Neuron (in vitro differentiated cells): ENCODE measurements around the gene GUCA1C.

Experiments used
- H2AFZ ChIP-seq: one replicate; pipeline ENCODE4 v1.6.1; 2013; ENCODE audit warnings: low read depth, mild to moderate bottlenecking, inconsistent platforms, low read length, moderate library complexity
- H3K27me3 ChIP-seq: one replicate; pipeline ENCODE4 v1.6.1; 2013; ENCODE audit warnings: low read length; ENCODE audit not compliant: insufficient read depth
- H3K36me3 ChIP-seq: one replicate; pipeline ENCODE4 v1.6.1; 2013; ENCODE audit warnings: low read length; ENCODE audit not compliant: insufficient read depth
- H3K4me1 ChIP-seq: one replicate; pipeline ENCODE4 v1.6.1; 2013; ENCODE audit warnings: low read length; ENCODE audit not compliant: insufficient read depth
- H3K4me3 ChIP-seq: 2 replicates; pipeline ENCODE4 v1.5.1; 2013; ENCODE audit warnings: mild to moderate bottlenecking, low read length, moderate library complexity
- H3K9me3 ChIP-seq: one replicate; pipeline ENCODE4 v1.6.1; 2013; ENCODE audit warnings: low read length

The GUCA1C gene

GRCh38 chr3:108953700-108954099 lies at the start of gene GUCA1C:
GUCA1C (minus strand) TSS chr3:108953879; CDS start chr3:108953762, 117 bp downstream.
- H3K27me3 ChIP-seq = no peaks in the 10 kb centered on the region
- no peak within 1 kb of the TSS for H3K4me3 ChIP-seq
- H3K4me1 ChIP-seq = no peaks in the 10 kb centered on the region
- no peak within 1 kb of the TSS for H2AFZ ChIP-seq
- H3K9me3 ChIP-seq = no peaks in the 10 kb centered on the region
- H3K36me3 ChIP-seq = no peaks in the 10 kb centered on the region

DNA sequence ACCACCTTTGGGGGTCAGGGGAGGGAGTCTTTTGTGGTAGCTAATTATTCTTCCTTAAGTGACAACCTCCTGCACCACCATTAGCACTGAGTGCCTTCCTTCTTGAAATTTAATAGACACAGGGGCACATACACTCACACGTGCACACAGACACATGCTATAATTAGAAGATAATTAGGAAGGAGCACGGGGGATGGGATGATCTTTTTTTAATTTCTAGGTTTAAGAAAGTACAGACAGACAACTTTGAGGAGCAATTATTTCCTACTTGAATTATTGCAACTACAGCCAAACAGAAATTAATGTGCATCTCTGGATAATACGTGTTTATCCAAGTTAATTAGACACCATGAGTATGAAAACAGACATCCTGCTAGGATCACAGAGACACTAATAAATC lies 44.8 kb upstream of the GUCA1C start:
- no peaks in the 10 kb centered on the region for H3K36me3 ChIP-seq
- H3K4me1 ChIP-seq = no peaks in the 10 kb centered on the region
- H2AFZ ChIP-seq = no peak overlapping the region
- no peak overlapping the region for H3K4me3 ChIP-seq
- no peaks in the 10 kb centered on the region for H3K27me3 ChIP-seq
- H3K9me3 ChIP-seq = no peaks in the 10 kb centered on the region

DNA sequence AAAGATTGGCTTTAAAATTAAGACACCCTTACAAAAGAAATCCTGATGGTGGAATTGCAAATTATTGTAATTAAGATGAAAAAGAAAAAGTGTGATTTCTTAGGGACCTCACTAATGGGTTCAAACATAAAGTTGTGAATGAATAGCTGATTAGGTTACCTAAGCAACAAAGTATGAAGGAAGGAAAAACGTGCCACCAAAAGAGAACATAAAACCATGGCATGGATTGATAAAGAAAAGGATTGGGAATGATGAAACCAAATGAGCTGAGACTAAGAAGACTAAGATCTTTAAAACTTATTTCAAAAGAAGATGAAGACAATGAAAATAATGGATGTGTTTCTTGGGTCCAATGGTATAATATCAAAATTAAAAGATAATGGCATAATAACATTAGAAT lies 32.2 kb upstream of the GUCA1C start:
- H3K27me3 ChIP-seq = no peaks in the 10 kb centered on the region
- H3K36me3 ChIP-seq = no peaks in the 10 kb centered on the region
- H3K4me1 ChIP-seq = no peaks in the 10 kb centered on the region
- H2AFZ ChIP-seq = no peak overlapping the region
- H3K9me3 ChIP-seq = no peaks in the 10 kb centered on the region
- H3K4me3 ChIP-seq = no peak overlapping the region

DNA sequence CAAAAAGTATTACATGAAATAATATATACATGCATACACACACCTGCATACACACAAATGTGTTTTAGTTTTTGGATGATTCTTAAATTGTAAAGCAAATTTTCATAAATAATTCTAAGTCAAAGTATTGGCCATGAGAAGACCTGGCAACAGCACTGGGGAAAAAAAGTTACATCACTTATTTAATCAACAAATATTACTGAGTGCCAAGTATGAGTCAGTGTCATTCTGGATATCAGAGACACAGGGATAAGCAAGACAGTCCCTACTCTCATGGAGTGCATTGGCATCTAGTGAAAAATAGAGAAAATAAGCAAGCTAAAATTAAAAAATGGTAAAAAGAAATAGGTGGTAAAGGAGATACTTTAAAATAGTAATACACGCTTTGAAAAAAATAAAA lies 29.4 kb upstream of the GUCA1C start:
- Histone ChIP-seq H2AFZ (no peak overlapping the region), H3K4me3 (no peak overlapping the region), H3K9me3 (no peaks in the 10 kb centered on the region), H3K36me3 (no peaks in the 10 kb centered on the region), H3K4me1 (no peaks in the 10 kb centered on the region), H3K27me3 (no peaks in the 10 kb centered on the region)

GRCh38 chr3:108976058-108976457 lies 22.4 kb upstream of the GUCA1C start:
- Histone ChIP-seq H3K4me3 (no peak overlapping the region), H3K36me3 (no peaks in the 10 kb centered on the region), H3K27me3 (no peaks in the 10 kb centered on the region), H3K9me3 (no peaks in the 10 kb centered on the region), H3K4me1 (no peaks in the 10 kb centered on the region), H2AFZ (no peak overlapping the region)

GRCh38 chr3:108973019-108973418 lies 19.3 kb upstream of the GUCA1C start:
- Histone ChIP-seq H3K4me3 (no peak overlapping the region), H3K27me3 (no peaks in the 10 kb centered on the region), H3K9me3 (no peaks in the 10 kb centered on the region), H3K36me3 (no peaks in the 10 kb centered on the region), H2AFZ (no peak overlapping the region), H3K4me1 (no peaks in the 10 kb centered on the region)

GRCh38 chr3:108972482-108972881 lies 18.8 kb upstream of the GUCA1C start:
- H2AFZ ChIP-seq = no peak overlapping the region
- H3K9me3 ChIP-seq = no peaks in the 10 kb centered on the region

DNA sequence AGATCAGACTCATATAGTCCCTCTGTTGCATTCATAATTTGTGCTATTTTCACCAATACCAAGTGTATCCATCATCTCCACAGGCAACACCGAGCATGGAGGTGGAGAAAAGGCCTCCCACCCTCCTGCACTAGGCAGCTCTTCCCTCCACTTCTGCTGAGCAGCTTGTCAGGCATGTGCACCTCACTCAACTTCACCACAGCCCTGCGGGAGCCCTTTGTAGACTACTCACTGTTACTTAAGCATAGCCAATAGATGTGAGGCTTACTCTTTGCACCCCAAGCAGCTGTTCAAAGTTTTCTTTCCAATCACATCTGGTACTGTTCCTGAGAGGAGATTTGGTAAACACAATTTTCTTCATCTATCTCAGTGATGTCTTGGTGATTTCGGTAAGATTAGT lies 16.9 kb upstream of the GUCA1C start:
- Histone ChIP-seq H3K9me3 (no peaks in the 10 kb centered on the region), H3K36me3 (no peaks in the 10 kb centered on the region), H3K4me1 (no peaks in the 10 kb centered on the region)

More at GRCh38 chr3:108972482-108972881, 18.8 kb upstream of the GUCA1C start:
- no peaks in the 10 kb centered on the region for H3K4me1 ChIP-seq
- no peaks in the 10 kb centered on the region for H3K36me3 ChIP-seq
- H3K27me3 ChIP-seq = no peaks in the 10 kb centered on the region
- no peak overlapping the region for H3K4me3 ChIP-seq

GRCh38 chr3:108966773-108967172 lies 13.1 kb upstream of the GUCA1C start:
- H3K27me3 ChIP-seq = no peaks in the 10 kb centered on the region
- no peaks in the 10 kb centered on the region for H3K36me3 ChIP-seq
- no peak overlapping the region for H2AFZ ChIP-seq
- H3K9me3 ChIP-seq = no peaks in the 10 kb centered on the region
- H3K4me1 ChIP-seq = no peaks in the 10 kb centered on the region
- no peak overlapping the region for H3K4me3 ChIP-seq

More for the DNA sequence above, 16.9 kb upstream of the GUCA1C start:
- no peak overlapping the region for H3K4me3 ChIP-seq
- H3K27me3 ChIP-seq = no peaks in the 10 kb centered on the region
- no peak overlapping the region for H2AFZ ChIP-seq

DNA sequence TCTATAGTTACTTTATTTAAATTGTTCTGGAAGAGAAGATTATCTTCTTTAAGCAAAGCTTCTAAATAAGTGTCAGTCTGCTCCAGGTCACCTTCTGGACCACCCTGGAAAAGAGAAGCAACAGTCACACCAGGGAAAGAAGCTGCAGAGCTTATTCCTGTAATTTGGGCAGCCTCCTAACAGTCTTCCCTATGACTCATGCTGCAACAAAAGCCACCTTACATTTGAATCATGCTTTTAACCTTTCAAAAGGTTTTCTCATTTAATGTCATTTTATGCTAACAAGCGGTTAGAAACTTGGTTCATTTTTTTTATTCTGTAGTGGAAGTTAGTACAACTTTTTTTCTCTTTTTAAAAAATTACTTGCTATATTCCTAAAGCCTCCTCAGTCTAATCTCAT lies 5.3 kb upstream of the GUCA1C start:
- no peaks in the 10 kb centered on the region for H3K9me3 ChIP-seq
- no peaks in the 10 kb centered on the region for H3K27me3 ChIP-seq
- H3K36me3 ChIP-seq = no peaks in the 10 kb centered on the region
- H3K4me3 ChIP-seq = no peak overlapping the region
- no peak overlapping the region for H2AFZ ChIP-seq
- H3K4me1 ChIP-seq = no peaks in the 10 kb centered on the region

DNA sequence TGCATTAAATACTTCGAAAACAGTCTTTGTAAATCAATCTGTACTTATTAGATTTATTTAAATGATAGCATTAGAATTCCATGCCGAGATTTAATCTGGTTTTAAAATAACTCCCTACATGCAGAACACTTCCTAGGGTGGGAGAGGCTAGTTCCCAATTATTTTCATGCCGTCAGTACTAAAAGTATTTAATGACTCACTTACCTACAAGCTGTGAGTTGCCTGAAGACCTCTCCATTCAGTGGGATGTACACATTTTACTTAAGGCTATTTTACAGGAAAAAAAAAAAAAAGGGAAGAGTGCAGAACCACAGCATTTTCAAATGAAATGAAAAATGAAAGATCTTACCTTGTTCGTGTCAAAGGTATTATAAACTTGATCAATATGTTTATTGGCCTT lies 469 bp downstream of the GUCA1C start:
- Histone ChIP-seq H3K9me3 (no peaks in the 10 kb centered on the region), H3K36me3 (no peaks in the 10 kb centered on the region), H3K27me3 (no peaks in the 10 kb centered on the region)

GRCh38 chr3:108951820-108952501 lies 1.7 kb downstream of the GUCA1C start:
- H3K27me3 ChIP-seq = no peaks in the 10 kb centered on the region
- H3K36me3 ChIP-seq = no peaks in the 10 kb centered on the region
- no peaks in the 10 kb centered on the region for H3K9me3 ChIP-seq
- H3K4me1 ChIP-seq = no peaks in the 10 kb centered on the region
- H3K4me3 ChIP-seq = no peak overlapping the region
- no peak overlapping the region for H2AFZ ChIP-seq

More for the DNA sequence above, 469 bp downstream of the GUCA1C start:
- Histone ChIP-seq H3K4me3 (no peak overlapping the region), H3K4me1 (no peaks in the 10 kb centered on the region), H2AFZ (no peak overlapping the region)

DNA sequence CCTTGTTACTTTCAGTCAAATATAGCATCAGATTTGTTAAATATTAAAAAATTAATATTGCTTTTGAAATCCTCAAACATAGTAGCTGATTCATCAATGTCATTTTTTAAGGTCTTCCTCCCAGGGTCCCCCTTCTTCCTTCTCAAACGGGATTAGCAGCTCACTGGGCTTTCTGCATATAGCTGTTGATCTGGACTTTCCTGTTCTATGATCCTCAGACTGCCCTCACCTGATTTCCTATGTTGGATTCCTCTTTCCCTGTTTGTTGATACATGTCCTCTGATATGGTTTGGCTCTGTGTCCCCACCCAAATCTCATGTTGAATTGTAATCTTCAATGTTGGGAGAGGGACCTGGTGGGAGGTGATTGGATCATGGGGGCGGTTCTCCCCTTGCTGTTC lies 5.8 kb downstream of the GUCA1C start:
- Histone ChIP-seq H3K36me3 (no peaks in the 10 kb centered on the region), H3K9me3 (no peaks in the 10 kb centered on the region), H3K4me1 (no peaks in the 10 kb centered on the region), H2AFZ (no peak overlapping the region), H3K27me3 (no peaks in the 10 kb centered on the region), H3K4me3 (no peak overlapping the region)
